Caco-2 (cell line): ENCODE measurements around the gene TNFSF9. TPM values are rescaled to one million over a fixed set of nuclear protein-coding genes. Genes with fewer than 3 reads are reported as not detected.
A peak's percentile ranks its signal among the peaks of the same experiment; 100 is the strongest.

Source experiments
- BruUV-seq: library from RNA; stranded (reverse); fragments of 400-500 nt; replicated peaks from 2 replicates; lab custom pipeline; 2021; lab: Mats Ljungman, UMichigan
- CTCF ChIA-PET: fragments of 300-600 bp; sonication (Branson Sonifier 250); formaldehyde crosslinking; loops from one replicate; lab custom pipeline; 2022; ENCODE audit warnings: antibody characterized with exemption; lab: Charles Lee
- POLR2A ChIA-PET: fragments of 300-600 bp; sonication (Branson Sonifier 250); formaldehyde crosslinking; loops from one replicate; lab custom pipeline; 2022; ENCODE audit warnings: antibody characterized with exemption; lab: Charles Lee
- DNase-seq, 2 experiments: peaks; one replicate each; pipeline versions ENCODE4 v3.0.0 to v3.0.0-alpha.2; 2020 to 2022
- H3K27me3 ChIP-seq: replicated peaks from 2 replicates; pipeline ENCODE4 v1.6.0; 2011; ENCODE audit warnings: low read length; ENCODE audit not compliant: control insufficient read depth, insufficient read depth
- H3K36me3 ChIP-seq: 2 replicates; pipeline ENCODE4 v1.5.1; 2011; ENCODE audit warnings: low read length; ENCODE audit not compliant: control insufficient read depth, insufficient read depth
- H3K4me1 ChIP-seq: fragments of 250-450 bp; sonication (Bioruptor Pico); 2 replicates; pipeline ENCODE4 v1.5.1; 2020; ENCODE audit warnings: mild to moderate bottlenecking
- H3K4me3 ChIP-seq: 2 replicates; pipeline ENCODE4 v1.5.1; 2011; ENCODE audit warnings: low read depth, mild to moderate bottlenecking, control low read depth, low read length
- H3K9me3 ChIP-seq: fragments of 250-450 bp; sonication (Bioruptor Pico); 2 replicates; pipeline ENCODE4 v1.5.1; 2020; ENCODE audit warnings: mild to moderate bottlenecking, moderate library complexity
- H3K27ac Mint-ChIP-seq: one replicate; pipeline ENCODE4 v1.8.0; 2022; ENCODE audit warnings: mixed read lengths; ENCODE audit not compliant: unreplicated experiment
- H3K27me3 Mint-ChIP-seq: one replicate; pipeline ENCODE4 v1.8.0; 2022; ENCODE audit warnings: mixed read lengths; ENCODE audit not compliant: insufficient read depth, unreplicated experiment
- H3K36me3 Mint-ChIP-seq: one replicate; pipeline ENCODE4 v1.8.0; 2022; ENCODE audit warnings: mild to moderate bottlenecking, mixed read lengths; ENCODE audit not compliant: insufficient read depth, unreplicated experiment
- H3K4me1 Mint-ChIP-seq: one replicate; pipeline ENCODE4 v1.8.0; 2022; ENCODE audit warnings: low read depth, mixed read lengths; ENCODE audit not compliant: unreplicated experiment
- H3K4me3 Mint-ChIP-seq: one replicate; pipeline ENCODE4 v1.8.0; 2022; ENCODE audit warnings: mild to moderate bottlenecking, moderate library complexity, mixed read lengths; ENCODE audit not compliant: unreplicated experiment
- H3K9me3 Mint-ChIP-seq: one replicate; pipeline ENCODE4 v1.8.0; 2022; ENCODE audit warnings: mixed read lengths; ENCODE audit not compliant: unreplicated experiment
- intact Hi-C: fragments of 100-400 bp; cut with micrococcal nuclease; formaldehyde crosslinking; loops from one replicate; pipeline ENCODE4 v1.10.0; 2022; ENCODE audit not compliant: unreplicated experiment
- total RNA-seq: library from RNA; stranded (reverse); gene quantifications from 2 replicates; pipeline ENCODE4 v1.2.3, GENCODE V29; 2022
- TF ChIP-seq, protein P1 (sequence below), 2 experiments: fragments of 200-600 bp in 1 of 2; IDR thresholded peaks; 1 replicate in 1 of 2; 2 replicates in 1 of 2; pipeline versions ENCODE4 v1.5.1 to v1.8.0; 2011 to 2022; ENCODE audit warnings: antibody characterized with exemption in 1 of 2, control low read depth in 1 of 2, inconsistent platforms in 1 of 2, low read depth in 1 of 2, low read length in 1 of 2, mild to moderate bottlenecking in 1 of 2, moderate library complexity in 1 of 2; ENCODE audit not compliant: insufficient read depth in 1 of 2, severe bottlenecking in 1 of 2, unreplicated experiment in 1 of 2

The TNFSF9 gene
- total RNA-seq, 1 experiment from 2014 or later: 0.77 TPM

DNA sequence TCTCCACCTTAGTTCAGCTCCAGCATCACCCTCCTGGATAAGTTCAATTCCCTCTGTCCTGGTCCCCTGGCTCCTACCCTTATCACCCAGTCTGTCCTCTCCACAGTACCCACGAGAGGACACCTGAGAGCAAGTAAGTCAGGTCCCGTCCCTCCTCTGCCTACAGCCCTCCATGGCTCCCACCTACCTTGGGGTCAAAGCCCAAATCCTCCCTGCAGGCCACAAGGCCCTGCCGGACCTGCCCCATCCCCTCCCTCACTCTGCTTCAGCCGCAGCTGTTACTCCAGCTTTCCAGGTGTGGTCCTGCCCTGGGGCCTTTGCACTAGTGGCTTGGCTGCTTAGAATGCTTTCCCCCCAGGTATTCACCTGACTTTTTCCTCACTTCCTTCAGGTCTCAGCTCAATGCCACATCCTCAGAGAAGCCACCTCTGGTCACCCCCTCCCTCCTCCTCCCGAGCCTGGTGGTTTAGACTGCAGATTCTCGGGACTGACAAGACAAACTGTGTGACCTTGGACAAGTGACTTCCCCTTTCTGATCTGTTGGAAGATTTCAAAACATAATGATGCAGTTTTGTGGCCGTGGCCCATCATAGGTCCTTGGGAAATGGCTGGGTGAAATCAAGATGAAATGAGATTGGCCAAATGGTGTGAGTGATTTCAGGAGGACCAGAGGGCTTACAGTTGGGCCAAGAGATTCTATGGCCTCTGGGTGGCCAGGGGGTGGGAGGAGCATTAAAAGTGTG lies 32.4 kb upstream of the TNFSF9 start:
- Histone ChIP-seq H3K4me3 (no peak overlapping the region), H3K27me3 (no peaks in the 10 kb centered on the region), H3K4me1 (no peaks in the 10 kb centered on the region), H3K36me3 (no peaks in the 10 kb centered on the region), H3K9me3 (no peaks in the 10 kb centered on the region)
- no peaks in the 10 kb centered on the region for H3K27me3 Mint-ChIP-seq
- H3K4me1 Mint-ChIP-seq: peaks cover 8% of the 10 kb centered on the region
- TF ChIP-seq, protein P1, sequence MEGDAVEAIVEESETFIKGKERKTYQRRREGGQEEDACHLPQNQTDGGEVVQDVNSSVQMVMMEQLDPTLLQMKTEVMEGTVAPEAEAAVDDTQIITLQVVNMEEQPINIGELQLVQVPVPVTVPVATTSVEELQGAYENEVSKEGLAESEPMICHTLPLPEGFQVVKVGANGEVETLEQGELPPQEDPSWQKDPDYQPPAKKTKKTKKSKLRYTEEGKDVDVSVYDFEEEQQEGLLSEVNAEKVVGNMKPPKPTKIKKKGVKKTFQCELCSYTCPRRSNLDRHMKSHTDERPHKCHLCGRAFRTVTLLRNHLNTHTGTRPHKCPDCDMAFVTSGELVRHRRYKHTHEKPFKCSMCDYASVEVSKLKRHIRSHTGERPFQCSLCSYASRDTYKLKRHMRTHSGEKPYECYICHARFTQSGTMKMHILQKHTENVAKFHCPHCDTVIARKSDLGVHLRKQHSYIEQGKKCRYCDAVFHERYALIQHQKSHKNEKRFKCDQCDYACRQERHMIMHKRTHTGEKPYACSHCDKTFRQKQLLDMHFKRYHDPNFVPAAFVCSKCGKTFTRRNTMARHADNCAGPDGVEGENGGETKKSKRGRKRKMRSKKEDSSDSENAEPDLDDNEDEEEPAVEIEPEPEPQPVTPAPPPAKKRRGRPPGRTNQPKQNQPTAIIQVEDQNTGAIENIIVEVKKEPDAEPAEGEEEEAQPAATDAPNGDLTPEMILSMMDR (IDR thresholded peaks at IDR 0.05; ENCODE audit: insufficient read depth in 1 of 2, low read depth in 1 of 2, low read length in 1 of 2, severe bottlenecking in 1 of 2, unreplicated experiment in 1 of 2): no peak
- no peak overlapping the region for H3K27ac Mint-ChIP-seq
- ChIA-PET POLR2A (no interaction called here), CTCF (no interaction called here)
- intact Hi-C loops: no loop called here
- BruUV-seq: no TSS peak
- H3K4me3 Mint-ChIP-seq: no peak overlapping the region
- H3K36me3 Mint-ChIP-seq: no peaks in the 10 kb centered on the region
- no peaks in the 10 kb centered on the region for H3K9me3 Mint-ChIP-seq
- no peak for DNase-seq

DNA sequence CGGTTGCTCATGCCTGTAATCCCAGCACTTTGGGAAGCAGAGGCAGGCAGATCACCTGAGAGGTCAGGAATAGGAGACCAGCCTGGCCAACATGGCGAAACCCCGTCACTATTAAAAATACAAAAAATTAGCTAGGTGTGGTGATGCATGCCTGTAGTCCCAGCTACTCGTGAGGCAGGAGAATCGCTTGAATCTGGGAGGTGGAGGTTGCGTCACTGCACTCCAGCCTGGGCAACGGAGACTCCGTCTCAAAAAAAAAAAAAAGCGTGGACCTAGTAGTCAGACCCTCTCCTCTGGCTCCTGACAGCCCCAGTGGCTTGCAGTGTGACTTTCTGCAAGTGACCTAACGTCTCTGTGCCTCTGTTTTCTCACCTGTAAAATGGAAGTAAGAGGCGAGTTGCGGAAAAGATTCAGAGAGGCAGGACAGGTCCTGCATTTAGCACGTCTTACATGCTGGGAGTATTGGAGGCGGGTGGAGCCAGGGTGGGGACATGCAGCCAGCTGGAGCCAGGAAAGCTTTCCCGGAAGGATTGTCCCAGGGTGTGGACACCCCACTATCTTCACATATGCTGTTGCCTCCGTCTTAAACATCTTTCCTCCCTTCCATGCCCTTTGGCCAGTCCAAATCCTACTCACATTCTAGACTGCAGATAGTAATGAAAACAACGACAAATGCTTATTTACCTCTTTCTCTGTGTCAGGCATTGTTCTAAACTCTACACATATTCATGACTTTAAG lies 31.6 kb upstream of the TNFSF9 start:
- H3K4me3 ChIP-seq: no peak overlapping the region
- Mint-ChIP-seq H3K27ac (no peak overlapping the region), H3K4me3 (no peak overlapping the region), H3K9me3 (no peaks in the 10 kb centered on the region), H3K4me1 (peaks cover 6% of the 10 kb centered on the region), H3K36me3 (no peaks in the 10 kb centered on the region), H3K27me3 (no peaks in the 10 kb centered on the region)
- intact Hi-C loops: no loop called here
- H3K36me3 ChIP-seq: no peaks in the 10 kb centered on the region
- H3K9me3 ChIP-seq: no peaks in the 10 kb centered on the region
- CTCF ChIA-PET: no interaction called here
- H3K4me1 ChIP-seq: no peaks in the 10 kb centered on the region
- POLR2A ChIA-PET: no interaction called here
- TF ChIP-seq, protein P1 (IDR thresholded peaks at IDR 0.05; ENCODE audit: insufficient read depth in 1 of 2, low read depth in 1 of 2, low read length in 1 of 2, severe bottlenecking in 1 of 2, unreplicated experiment in 1 of 2): no peak
- no peak for DNase-seq
- H3K27me3 ChIP-seq: no peaks in the 10 kb centered on the region
- no TSS peak for BruUV-seq

DNA sequence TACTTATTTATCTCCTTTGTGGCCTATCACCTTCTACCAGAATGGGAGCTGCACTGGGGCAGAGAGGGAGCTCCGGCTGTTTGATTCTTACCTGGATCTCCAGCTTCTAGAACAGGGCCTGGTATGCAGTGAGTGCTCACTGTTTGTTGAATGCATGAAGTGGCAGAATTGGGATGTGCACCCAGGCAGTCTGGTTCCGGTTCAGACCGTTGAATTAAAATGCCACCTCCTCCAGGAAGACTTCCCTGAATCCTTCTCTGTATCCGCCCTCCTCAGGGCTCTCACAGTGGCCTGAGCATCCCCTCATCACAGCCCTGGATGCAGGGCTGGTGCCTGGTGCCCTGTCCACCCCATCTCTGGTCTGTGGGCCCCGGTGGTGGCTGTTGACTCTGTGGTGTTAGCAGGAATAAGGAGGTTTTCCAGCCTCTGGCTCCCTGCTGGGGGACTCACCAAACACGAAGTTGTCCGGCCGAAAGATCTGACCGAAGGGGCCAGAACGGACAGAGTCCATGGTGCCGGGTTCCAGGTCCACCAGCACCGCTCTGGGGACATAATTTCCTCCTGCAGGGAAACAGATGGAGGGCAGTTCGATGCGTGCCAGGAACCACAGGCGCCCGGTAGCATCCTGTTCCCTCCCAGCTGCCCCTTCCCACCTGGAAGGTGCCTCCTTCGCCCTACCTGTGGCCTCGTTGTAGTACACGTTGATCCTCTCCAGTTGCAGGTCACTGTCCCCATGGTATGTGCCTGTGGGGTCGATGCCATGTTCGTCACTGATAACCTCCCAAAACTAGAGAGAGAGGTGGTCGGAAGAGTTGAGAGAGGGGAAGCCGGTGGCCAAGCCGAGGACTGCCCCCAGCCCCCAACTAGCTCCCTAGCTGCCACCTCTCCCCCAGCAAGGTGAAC lies 29.7 kb upstream of the TNFSF9 start:
- no peaks in the 10 kb centered on the region for H3K9me3 ChIP-seq
- no peaks in the 10 kb centered on the region for H3K27me3 Mint-ChIP-seq
- H3K36me3 Mint-ChIP-seq: no peaks in the 10 kb centered on the region
- peaks cover 8% of the 10 kb centered on the region for H3K4me1 ChIP-seq
- TF ChIP-seq, protein P1 (IDR thresholded peaks at IDR 0.05; ENCODE audit: insufficient read depth in 1 of 2, low read depth in 1 of 2, low read length in 1 of 2, severe bottlenecking in 1 of 2, unreplicated experiment in 1 of 2): no peak
- no TSS peak for BruUV-seq
- H3K4me3 Mint-ChIP-seq: peak overlapping the region; percentile 68
- H3K4me3 ChIP-seq: peak overlapping the region; percentile 51
- CTCF ChIA-PET: interaction anchor here (0.6 kb wide), 1 partner anchor 20 kb away, joined by 3 read pairs; no protein-coding TSS in a partner anchor
- no peak overlapping the region for H3K27ac Mint-ChIP-seq
- no peaks in the 10 kb centered on the region for H3K4me1 Mint-ChIP-seq
- no peak for DNase-seq
- H3K36me3 ChIP-seq: no peaks in the 10 kb centered on the region
- H3K9me3 Mint-ChIP-seq: no peaks in the 10 kb centered on the region
- no peaks in the 10 kb centered on the region for H3K27me3 ChIP-seq
- POLR2A ChIA-PET: no interaction called here
- intact Hi-C loops: no loop called here
